ENCODE data around the gene OSGEP.

- no peak for TF ChIP-seq CREB1 (IDR thresholded peaks at IDR 0.05; ENCODE audit: low read depth)
- TF ChIP-seq TEAD4 (IDR thresholded peaks at IDR 0.05) = no peak
These were observed 44.0 kb upstream of the OSGEP start for GRCh38 chr14:20498622-20499021.
